ENCODE results near the gene ECHS1. TPM values are rescaled to one million over a fixed set of nuclear protein-coding genes. Genes with fewer than 3 reads are reported as not detected.

The ECHS1 gene
- total and polyA plus RNA-seq, 2 donors (not counting 1 experiment from before 2014, with no cell fraction given), result 19.3 to 29.5 TPM

DNA sequence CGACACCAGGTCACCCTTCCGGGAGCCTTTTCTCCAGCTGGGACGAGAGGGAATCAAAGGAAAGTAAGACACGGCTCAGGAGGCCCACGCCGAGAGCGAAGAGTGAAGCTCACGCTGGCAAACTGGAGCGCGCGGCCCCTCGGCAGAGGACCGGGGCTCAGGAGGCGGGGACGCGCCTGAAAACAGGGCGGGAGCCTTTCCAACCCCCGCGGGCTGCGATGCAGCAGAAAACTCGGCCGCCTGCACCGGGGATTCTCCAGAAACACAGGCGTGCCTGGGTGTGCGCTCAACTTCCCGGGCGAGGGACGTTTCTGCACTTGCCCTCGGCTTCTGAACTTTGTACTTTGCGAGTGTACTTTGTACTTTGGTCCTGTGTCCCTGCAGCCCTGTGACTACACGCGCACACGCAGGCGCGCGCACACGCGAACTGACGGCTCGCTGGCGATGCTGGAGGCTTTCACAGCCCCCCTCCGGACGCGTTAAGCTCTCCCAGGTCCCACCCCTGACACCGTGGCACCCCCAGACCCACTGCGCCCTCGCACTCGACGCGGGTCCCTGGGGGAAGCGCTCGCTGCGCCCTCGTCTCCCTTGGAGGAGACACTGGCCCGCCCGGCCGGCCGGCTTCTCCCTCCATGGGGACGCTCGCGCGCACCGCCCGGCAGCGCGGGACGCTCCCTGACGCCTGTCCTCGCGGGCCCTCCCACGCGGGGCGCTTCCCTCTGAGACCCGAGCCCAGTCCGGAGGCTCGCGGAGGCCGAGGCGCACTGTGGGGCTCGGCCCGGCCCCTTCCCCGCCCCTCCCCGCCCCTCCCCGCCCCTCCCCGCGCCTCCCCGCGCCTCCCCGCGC, 5.3 kb upstream of the ECHS1 start:
- H3K27me3 Mint-ChIP-seq, result no peaks in the 10 kb centered on the region
- TF ChIP-seq EZH2 (IDR thresholded peaks at IDR 0.05; ENCODE audit: borderline replicate concordance, insufficient read depth, low read depth, low read length, poor library complexity, severe bottlenecking), result no peak
- H3K4me3 ChIP-seq (ENCODE audit: control extremely low read depth in 1 of 5, extremely low read depth in 1 of 5, insufficient read depth in 1 of 5, low read depth in 2 of 5, low read length in 4 of 5), result peak overlapping the region; percentile 63 to 88 (median 78)
- H3K9me3 Mint-ChIP-seq (ENCODE audit: insufficient read depth), result no peaks in the 10 kb centered on the region
- peak overlapping the region; percentile 74 for H3K9ac ChIP-seq (ENCODE audit: low read length)
- POLR2A ChIA-PET, result interaction anchor here (0.8 to 1.3 kb wide), 2 partner anchors 11 kb away, joined by 4 read pairs; no protein-coding TSS in a partner anchor
- H2AFZ ChIP-seq (ENCODE audit: insufficient read depth, low read depth, low read length, poor library complexity, severe bottlenecking), result peak overlapping the region; percentile 93
- no peak overlapping the region for H3K27ac ChIP-seq (ENCODE audit: low read length in 2 of 2)
- peak; percentile 85 for DNase-seq
- peaks cover 42% of the 10 kb centered on the region for H3K4me1 Mint-ChIP-seq
- H3K4me1 ChIP-seq (ENCODE audit: control insufficient read depth in 2 of 2, insufficient read depth in 2 of 2, low read length in 2 of 2), result peaks cover 34 to 44% of the 10 kb centered on the region in 2 donors
- intact Hi-C loops (cut with micrococcal nuclease), result loop anchor here (1.0 kb wide), 2 partner anchors 11 to 16 kb away; partner anchors contain the start of gene MTG1
- H3K27ac Mint-ChIP-seq, result peak overlapping the region; percentile 91
- CTCF ChIA-PET, result interaction anchor here (1.3 to 1.4 kb wide), 2 partner anchors 12 to 22 kb away, joined by 4 to 7 read pairs; no protein-coding TSS in a partner anchor
- peaks cover 0 to 21% of the 10 kb centered on the region in 2 experiments for H3K36me3 ChIP-seq (replicated peaks in 1 of 2; ENCODE audit: control extremely low read depth in 1 of 2, control insufficient read depth in 1 of 2, extremely low read depth in 1 of 2, insufficient read depth in 2 of 2, low read length in 1 of 2)
- peak overlapping the region; percentile 91 for H3K4me3 Mint-ChIP-seq
- peak; percentile 56 for ATAC-seq (ENCODE audit: low read depth)
- under 1% methylated on average over 73 of the region's 90 CpGs for WGBS (ENCODE audit: insufficient coverage)
- H3K27me3 ChIP-seq (replicated peaks in 1 of 4; ENCODE audit: control extremely low read depth in 1 of 4, control insufficient read depth in 3 of 4, insufficient read depth in 4 of 4, low read length in 3 of 4), result no peaks in the 10 kb centered on the region
- peak overlapping the region; percentile 85 for H3K4me2 ChIP-seq (replicated peaks; ENCODE audit: low read depth, low read length, poor library complexity, severe bottlenecking)
- H4K20me1 ChIP-seq (ENCODE audit: control insufficient read depth, insufficient read depth, low read length, poor library complexity, severe bottlenecking), result peaks cover 22% of the 10 kb centered on the region
- H3K9me3 ChIP-seq (ENCODE audit: control extremely low read depth in 1 of 3, control insufficient read depth in 2 of 3, insufficient read depth in 1 of 3, low read length in 2 of 3), result peaks cover 0 to 3% (median 0%) of the 10 kb centered on the region in 3 donors
- peaks cover 33% of the 10 kb centered on the region for H3K79me2 ChIP-seq (ENCODE audit: control insufficient read depth, insufficient read depth, low read length)

DNA sequence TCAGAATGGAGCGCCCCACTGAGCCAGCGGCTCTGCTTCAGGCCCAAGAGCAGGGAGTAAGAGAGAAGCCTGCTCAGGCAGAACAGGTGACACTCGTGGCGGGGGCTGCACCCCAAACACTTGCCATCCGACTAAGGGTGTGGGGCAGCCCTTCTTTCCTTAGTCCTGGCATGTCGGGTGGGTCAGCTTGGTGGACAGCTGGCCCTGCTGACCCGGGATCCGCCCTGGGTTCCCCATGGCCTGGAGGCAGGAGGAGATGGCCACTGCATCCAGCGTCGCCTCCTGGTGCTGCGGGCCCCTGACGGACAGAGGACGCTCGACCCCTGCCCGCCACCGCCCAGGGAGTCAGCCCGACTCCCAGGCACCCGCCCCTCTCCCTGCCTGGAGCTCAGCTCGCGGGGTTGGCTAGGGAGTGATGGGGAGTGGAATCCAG, 4.7 kb upstream of the ECHS1 start:
- no peaks in the 10 kb centered on the region for H3K9me3 Mint-ChIP-seq (ENCODE audit: insufficient read depth)
- H3K4me3 Mint-ChIP-seq, result peak overlapping the region; percentile 91
- Histone ChIP-seq H3K79me2 (ENCODE audit: control insufficient read depth, insufficient read depth, low read length) (peaks cover 27% of the 10 kb centered on the region), H4K20me1 (ENCODE audit: control insufficient read depth, insufficient read depth, low read length, poor library complexity, severe bottlenecking) (peaks cover 22% of the 10 kb centered on the region), H3K4me2 (replicated peaks; ENCODE audit: low read depth, low read length, poor library complexity, severe bottlenecking) (peak overlapping the region; percentile 85), H3K36me3 (replicated peaks in 1 of 2; ENCODE audit: control extremely low read depth in 1 of 2, control insufficient read depth in 1 of 2, extremely low read depth in 1 of 2, insufficient read depth in 2 of 2, low read length in 1 of 2) (peaks cover 0 to 15% of the 10 kb centered on the region in 2 experiments), H3K4me1 (ENCODE audit: control insufficient read depth in 2 of 2, insufficient read depth in 2 of 2, low read length in 2 of 2) (peaks cover 34 to 44% of the 10 kb centered on the region in 2 donors), H2AFZ (ENCODE audit: insufficient read depth, low read depth, low read length, poor library complexity, severe bottlenecking) (peak overlapping the region; percentile 93), H3K9ac (ENCODE audit: low read length) (peak overlapping the region; percentile 74), H3K9me3 (ENCODE audit: control extremely low read depth in 1 of 3, control insufficient read depth in 2 of 3, insufficient read depth in 1 of 3, low read length in 2 of 3) (peaks cover 0 to 3% (median 0%) of the 10 kb centered on the region in 3 donors), H3K4me3 (ENCODE audit: control extremely low read depth in 1 of 5, extremely low read depth in 1 of 5, insufficient read depth in 1 of 5, low read depth in 2 of 5, low read length in 4 of 5) (peak overlapping the region in 4 of 5 experiments; percentile 75 to 88 (median 81)), H3K27me3 (replicated peaks in 1 of 4; ENCODE audit: control extremely low read depth in 1 of 4, control insufficient read depth in 3 of 4, insufficient read depth in 4 of 4, low read length in 3 of 4) (no peaks in the 10 kb centered on the region), H3K27ac (ENCODE audit: low read length in 2 of 2) (no peak overlapping the region)
- DNase-seq, result no peak
- CTCF ChIA-PET, result interaction anchor here (1.4 to 1.9 kb wide), 2 partner anchors 13 to 17 kb away, joined by 4 to 7 read pairs; no protein-coding TSS in a partner anchor
- no peak for ATAC-seq (ENCODE audit: low read depth)
- peak overlapping the region; percentile 91 for H3K27ac Mint-ChIP-seq
- H3K27me3 Mint-ChIP-seq, result no peaks in the 10 kb centered on the region
- intact Hi-C loops (cut with micrococcal nuclease), result no loop called here
- 40% methylated on average over 20 of the region's 20 CpGs for WGBS (ENCODE audit: insufficient coverage)
- no peak for TF ChIP-seq EZH2 (IDR thresholded peaks at IDR 0.05; ENCODE audit: borderline replicate concordance, insufficient read depth, low read depth, low read length, poor library complexity, severe bottlenecking)
- TF ChIP-seq, protein P1, sequence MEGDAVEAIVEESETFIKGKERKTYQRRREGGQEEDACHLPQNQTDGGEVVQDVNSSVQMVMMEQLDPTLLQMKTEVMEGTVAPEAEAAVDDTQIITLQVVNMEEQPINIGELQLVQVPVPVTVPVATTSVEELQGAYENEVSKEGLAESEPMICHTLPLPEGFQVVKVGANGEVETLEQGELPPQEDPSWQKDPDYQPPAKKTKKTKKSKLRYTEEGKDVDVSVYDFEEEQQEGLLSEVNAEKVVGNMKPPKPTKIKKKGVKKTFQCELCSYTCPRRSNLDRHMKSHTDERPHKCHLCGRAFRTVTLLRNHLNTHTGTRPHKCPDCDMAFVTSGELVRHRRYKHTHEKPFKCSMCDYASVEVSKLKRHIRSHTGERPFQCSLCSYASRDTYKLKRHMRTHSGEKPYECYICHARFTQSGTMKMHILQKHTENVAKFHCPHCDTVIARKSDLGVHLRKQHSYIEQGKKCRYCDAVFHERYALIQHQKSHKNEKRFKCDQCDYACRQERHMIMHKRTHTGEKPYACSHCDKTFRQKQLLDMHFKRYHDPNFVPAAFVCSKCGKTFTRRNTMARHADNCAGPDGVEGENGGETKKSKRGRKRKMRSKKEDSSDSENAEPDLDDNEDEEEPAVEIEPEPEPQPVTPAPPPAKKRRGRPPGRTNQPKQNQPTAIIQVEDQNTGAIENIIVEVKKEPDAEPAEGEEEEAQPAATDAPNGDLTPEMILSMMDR (IDR thresholded peaks at IDR 0.05), result no peak
- peaks cover 42% of the 10 kb centered on the region for H3K4me1 Mint-ChIP-seq
- POLR2A ChIA-PET, result interaction anchor here (1.3 kb wide), 1 partner anchor 12 kb away, joined by 4 read pairs; no protein-coding TSS in a partner anchor

Measured in B cell (primary cell).